ENCODE results near the gene PPM1D. TPM values are rescaled to one million over a fixed set of nuclear protein-coding genes. Genes with fewer than 3 reads are reported as not detected.

PPM1D gene
- total RNA-seq, 1 experiment from 2014 or later = 19.0 TPM

GRCh38 chr17:60677308-60678117 is 77.5 kb downstream of the PPM1D start, which contains the start of gene BCAS3:
Gene BCAS3, plus strand, starts transcription at chr17:60677851.
- Mint-ChIP-seq H3K9me3 (peaks cover 0 to 1% of the 10 kb centered on the region in 2 experiments; a peak in 2 of 5 replicates), H3K27ac (peak within 1 kb of the TSS; percentile 91 to 99 (median 99)), H3K36me3 (ENCODE audit: insufficient read depth in 1 of 3, low read depth in 3 of 3) (no peaks in the 10 kb centered on the region), H3K4me1 (peaks cover 9 to 13% of the 10 kb centered on the region in 2 experiments), H3K4me3 (peak within 1 kb of the TSS; percentile 95 to 99), H3K27me3 (ENCODE audit: low read depth) (no peaks in the 10 kb centered on the region)
- Histone ChIP-seq H2BK20ac (ENCODE audit: low read depth, low read length, poor library complexity, severe bottlenecking) (no peak within 1 kb of the TSS), H3T11ph (ENCODE audit: low read length) (no peak within 1 kb of the TSS), H3K79me2 (ENCODE audit: insufficient read depth, low read length) (no peaks in the 10 kb centered on the region), H3K4ac (ENCODE audit: low read depth, low read length) (no peak within 1 kb of the TSS), H3K23me2 (ENCODE audit: insufficient read length, low read depth, low read length, poor library complexity, severe bottlenecking) (peaks cover 9% of the 10 kb centered on the region), H3K4me1 (ENCODE audit: insufficient read depth, low read length) (no peaks in the 10 kb centered on the region), H3K56ac (ENCODE audit: insufficient read length, low read depth, low read length) (no peak within 1 kb of the TSS), H3K79me1 (ENCODE audit: insufficient read depth, low read depth, low read length, poor library complexity, severe bottlenecking) (no peaks in the 10 kb centered on the region), H3K9me3 (ENCODE audit: control insufficient read depth, low read depth, low read length) (no peaks in the 10 kb centered on the region), H3K18ac (ENCODE audit: insufficient read length, low read depth, low read length) (peak within 1 kb of the TSS; percentile 41), H3K4me2 (ENCODE audit: insufficient read depth, insufficient read length, low read length) (peak within 1 kb of the TSS; percentile 85), H3K23ac (ENCODE audit: insufficient read length, low read depth, low read length) (no peak within 1 kb of the TSS), H2AK5ac (ENCODE audit: insufficient read length, low read length) (no peak within 1 kb of the TSS), H3K9ac (ENCODE audit: extremely low read depth, insufficient read length, low read length) (peak within 1 kb of the TSS; percentile 86), H4K20me1 (ENCODE audit: control insufficient read depth, insufficient read depth, insufficient read length) (no peaks in the 10 kb centered on the region), H2BK5ac (ENCODE audit: insufficient read length, low read length) (no peak within 1 kb of the TSS), H4K8ac (replicated peaks; ENCODE audit: insufficient read length, low read depth, low read length) (no peak within 1 kb of the TSS), H3K27me3 (ENCODE audit: insufficient read depth, low read length) (no peaks in the 10 kb centered on the region), H4K91ac (ENCODE audit: insufficient read length, low read depth, low read length) (no peak within 1 kb of the TSS), H2BK12ac (ENCODE audit: insufficient read length, low read depth, low read length) (no peak within 1 kb of the TSS), H2BK120ac (ENCODE audit: low read depth, low read length, poor library complexity, severe bottlenecking) (no peak within 1 kb of the TSS), H2AFZ (ENCODE audit: low read length) (peak within 1 kb of the TSS; percentile 94), H4K5ac (ENCODE audit: insufficient read length, low read depth, low read length) (no peak within 1 kb of the TSS), H3K27ac (ENCODE audit: insufficient read length, low read depth, low read length) (no peak within 1 kb of the TSS), H2BK15ac (ENCODE audit: low read depth, low read length) (no peak within 1 kb of the TSS), H3K14ac (ENCODE audit: insufficient read depth, low read length) (peak within 1 kb of the TSS; percentile 86)
- no CpG with 5 or more reads among the region's 51 CpGs for WGBS (ENCODE audit: extremely low coverage, insufficient read length, low lambda C conversion rate)
- DNase-seq = peak; percentile 100
- no peak for TF ChIP-seq CTCF (conservative IDR thresholded peaks at IDR 0.05)
